Measurements from ENCODE around the gene ITGB1BP1. TPM values are rescaled to one million over a fixed set of nuclear protein-coding genes. Genes with fewer than 3 reads are reported as not detected.

The ITGB1BP1 gene
- total and polyA plus RNA-seq, 2 of the 13 experiments (the other 11 are each of a cell fraction or from before 2014, with no cell fraction given) = 106 to 108 TPM

DNA sequence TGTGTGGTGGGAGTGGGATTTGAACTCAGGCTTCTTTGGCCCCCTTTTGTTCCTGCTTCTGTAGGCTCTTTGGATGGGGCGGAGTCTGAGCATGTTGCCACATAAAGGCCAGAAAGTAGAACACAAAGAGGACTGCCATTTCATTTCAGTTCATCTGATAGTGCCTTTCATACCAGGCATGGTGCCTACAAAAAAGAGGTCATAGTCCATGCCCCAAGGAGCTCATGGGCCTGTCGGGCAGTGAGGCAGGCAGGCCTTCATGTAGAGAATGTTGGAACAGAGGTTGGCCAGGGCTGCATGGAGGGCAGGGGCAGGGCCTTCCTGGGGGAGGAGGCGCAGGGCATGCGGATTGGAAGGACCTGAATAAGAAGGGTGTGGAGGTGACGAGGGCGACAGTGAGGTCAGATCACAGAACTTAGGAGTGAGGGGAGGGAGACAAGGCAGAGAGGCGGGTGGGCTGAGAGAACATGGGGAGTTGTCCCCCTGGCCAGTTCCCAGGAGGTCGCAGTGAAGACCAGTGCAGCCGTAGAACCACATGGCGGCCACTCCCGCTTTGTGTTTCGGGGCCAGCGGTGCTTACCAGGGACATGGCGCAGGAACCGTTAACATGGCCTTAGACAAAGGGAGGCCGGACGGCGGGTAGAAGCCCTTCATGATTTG lies 49.1 kb downstream of the ITGB1BP1 start (continued):
- TF ChIP-seq ZMYM4 (CRISPR knock-in tag; IDR thresholded peaks at IDR 0.05) = no peak
- TF ChIP-seq, protein P1, sequence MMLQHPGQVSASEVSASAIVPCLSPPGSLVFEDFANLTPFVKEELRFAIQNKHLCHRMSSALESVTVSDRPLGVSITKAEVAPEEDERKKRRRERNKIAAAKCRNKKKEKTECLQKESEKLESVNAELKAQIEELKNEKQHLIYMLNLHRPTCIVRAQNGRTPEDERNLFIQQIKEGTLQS (CRISPR knock-in tag; IDR thresholded peaks at IDR 0.05) = no peak
- TF ChIP-seq, protein P2, sequence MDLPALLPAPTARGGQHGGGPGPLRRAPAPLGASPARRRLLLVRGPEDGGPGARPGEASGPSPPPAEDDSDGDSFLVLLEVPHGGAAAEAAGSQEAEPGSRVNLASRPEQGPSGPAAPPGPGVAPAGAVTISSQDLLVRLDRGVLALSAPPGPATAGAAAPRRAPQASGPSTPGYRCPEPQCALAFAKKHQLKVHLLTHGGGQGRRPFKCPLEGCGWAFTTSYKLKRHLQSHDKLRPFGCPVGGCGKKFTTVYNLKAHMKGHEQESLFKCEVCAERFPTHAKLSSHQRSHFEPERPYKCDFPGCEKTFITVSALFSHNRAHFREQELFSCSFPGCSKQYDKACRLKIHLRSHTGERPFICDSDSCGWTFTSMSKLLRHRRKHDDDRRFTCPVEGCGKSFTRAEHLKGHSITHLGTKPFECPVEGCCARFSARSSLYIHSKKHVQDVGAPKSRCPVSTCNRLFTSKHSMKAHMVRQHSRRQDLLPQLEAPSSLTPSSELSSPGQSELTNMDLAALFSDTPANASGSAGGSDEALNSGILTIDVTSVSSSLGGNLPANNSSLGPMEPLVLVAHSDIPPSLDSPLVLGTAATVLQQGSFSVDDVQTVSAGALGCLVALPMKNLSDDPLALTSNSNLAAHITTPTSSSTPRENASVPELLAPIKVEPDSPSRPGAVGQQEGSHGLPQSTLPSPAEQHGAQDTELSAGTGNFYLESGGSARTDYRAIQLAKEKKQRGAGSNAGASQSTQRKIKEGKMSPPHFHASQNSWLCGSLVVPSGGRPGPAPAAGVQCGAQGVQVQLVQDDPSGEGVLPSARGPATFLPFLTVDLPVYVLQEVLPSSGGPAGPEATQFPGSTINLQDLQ (CRISPR knock-in tag; IDR thresholded peaks at IDR 0.05) = 0 out of 2 replicates have a peak, but pooled peaks have one; percentile 43

DNA sequence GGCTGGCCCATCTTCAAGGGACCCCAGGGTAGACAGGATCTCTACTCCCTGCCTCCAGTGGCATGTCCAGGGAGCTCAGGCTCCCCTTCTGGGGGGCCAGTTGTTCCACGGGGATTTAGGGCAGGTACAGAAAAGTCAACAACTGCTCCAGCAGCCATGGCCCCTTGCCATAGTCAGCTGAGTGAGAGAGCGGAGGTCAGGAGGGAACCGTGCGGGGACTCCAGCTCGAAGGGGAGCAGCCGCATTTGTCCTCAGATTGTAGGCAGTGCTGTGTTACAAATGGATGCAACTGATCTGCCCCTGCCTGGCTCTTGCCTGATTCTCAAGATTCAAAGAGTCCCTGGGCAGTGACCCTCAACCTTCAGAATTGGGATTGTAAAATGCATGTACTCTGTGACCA lies 49.9 kb downstream of the ITGB1BP1 start:
- H4K20me1 ChIP-seq (ENCODE audit: insufficient read depth, low read length) = no peaks in the 10 kb centered on the region
- peaks cover 6 to 19% of the 10 kb centered on the region in 2 experiments; a peak in 3 of 5 replicates for H3K36me3 ChIP-seq (replicated peaks in 1 of 2; ENCODE audit: control insufficient read depth in 1 of 2, insufficient read depth in 2 of 2, low read length in 2 of 2)
- H3K27ac ChIP-seq (ENCODE audit: extremely low read length, insufficient read depth, low read length) = no peak overlapping the region
- no TSS peak for BruUV-seq (replicated peaks)
- in situ Hi-C loops (cut with HindIII; ENCODE audit: extremely low pct_ligation_motif_present, low pct_unique_long_range_greater_than_20kb) = loop anchor here (10.0 kb wide), 1 partner anchor 229 kb away; no protein-coding TSS in a partner anchor
- FAIRE-seq (no peak), ATAC-seq (no peak), DNase-seq (ENCODE audit: low spot score) (no peak)
- no peak overlapping the region for H3K4me3 ChIP-seq (replicated peaks in 1 of 3; ENCODE audit: insufficient read depth in 1 of 3, low read depth in 2 of 3, low read length in 3 of 3)
- H3K27me3 ChIP-seq (ENCODE audit: control insufficient read depth in 1 of 2, insufficient read depth in 2 of 2, low read length in 2 of 2) = no peaks in the 10 kb centered on the region
- no peak for TF ChIP-seq FOSL1 (CRISPR knock-in tag; IDR thresholded peaks at IDR 0.05; ENCODE audit: borderline replicate concordance)
- no peak for TF ChIP-seq RARG (CRISPR knock-in tag; IDR thresholded peaks at IDR 0.05; ENCODE audit: low read depth)
- no peak for TF ChIP-seq EZH2 (conservative IDR thresholded peaks at IDR 0.05; ENCODE audit: low read depth, low read length)
- peaks cover 32% of the 10 kb centered on the region for H3K4me1 ChIP-seq (ENCODE audit: insufficient read depth, low read length)
- H2AFZ ChIP-seq (ENCODE audit: low read length) = no peak overlapping the region
- no peaks in the 10 kb centered on the region for H3K9me3 ChIP-seq (ENCODE audit: low read length)
- no peak overlapping the region for H3K4me2 ChIP-seq (ENCODE audit: low read depth, low read length)
- POLR2A ChIA-PET = interaction anchor here (1.0 kb wide), 1 partner anchor 14 kb away, joined by 3 read pairs; no protein-coding TSS in a partner anchor
- 84% methylated on average over 6 of the region's 6 CpGs for WGBS (ENCODE audit: low lambda C conversion rate)
- intact Hi-C loops (cut with micrococcal nuclease; ENCODE audit: unreplicated experiment) = no loop called here
- CTCF ChIA-PET (ENCODE audit: low intra/inter-chr PET ratio, low total read pairs) = no interaction called here
- no peaks in the 10 kb centered on the region for H3K79me2 ChIP-seq (ENCODE audit: insufficient read depth, low read length)
- no peak overlapping the region for H3K9ac ChIP-seq (ENCODE audit: insufficient read depth, low read depth, low read length)

All from HepG2 (cell line).